Measurements from ENCODE around the gene SLIT3. TPM values are rescaled to one million over a fixed set of nuclear protein-coding genes. Genes with fewer than 3 reads are reported as not detected.
"Not testable (repeated sequence)": the region's sequence is repeated elsewhere in the genome, so short reads cannot be mapped to it uniquely, and the experiment has no call there.

Gene SLIT3
- total and polyA plus RNA-seq, 2 donors (not counting 3 experiments of a cell fraction or from before 2014, with no cell fraction given) = 0.90 to 1.0 TPM

DNA sequence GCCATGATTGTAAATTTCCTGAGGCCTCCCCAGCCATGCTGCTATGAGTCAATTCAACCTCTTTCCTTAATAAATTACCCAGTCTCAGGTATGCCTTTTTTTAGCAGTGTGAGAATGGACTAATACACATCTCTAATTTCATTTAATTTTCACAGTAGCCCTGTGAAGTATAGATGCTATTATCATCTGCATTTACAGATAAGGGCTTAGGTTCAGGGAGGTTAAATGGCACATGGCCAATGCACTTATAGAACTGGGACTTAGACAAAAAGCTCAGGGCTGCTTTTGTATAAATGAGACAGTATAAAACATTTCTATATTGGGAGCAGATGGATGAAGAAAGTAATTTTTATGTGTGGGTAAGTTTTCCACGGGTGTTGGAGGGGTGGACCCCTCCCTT is 658.9 kb downstream of the SLIT3 start:
- intact Hi-C loops (cut with micrococcal nuclease) = no loop called here
- POLR2A ChIA-PET = no interaction called here

DNA sequence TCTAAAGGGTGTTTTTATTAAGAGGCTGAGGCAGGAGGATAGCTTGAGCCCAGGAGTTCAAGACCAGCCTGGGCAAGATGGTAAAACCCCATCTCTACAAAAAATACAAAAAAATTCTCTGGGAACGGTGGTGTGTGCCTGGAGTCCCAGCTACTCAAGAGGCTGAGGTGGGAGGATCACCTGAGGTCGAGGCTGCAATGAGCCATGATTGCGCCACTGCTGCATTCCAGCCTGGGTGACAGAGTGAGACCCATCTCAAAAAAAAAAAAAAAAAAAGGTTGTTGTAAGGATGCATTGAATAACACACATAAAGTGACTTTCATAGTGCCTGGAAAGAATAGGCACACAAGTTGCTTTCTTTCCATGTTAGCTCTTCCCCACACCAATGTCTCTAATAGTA is 662.1 kb downstream of the SLIT3 start:
- dilution Hi-C loops (cut with MboI; ENCODE audit: extremely low pct_ligation_motif_present, low sequenced_read_pairs); H3K27me3 ChIP-seq (ENCODE audit: control insufficient read depth in 2 of 2, insufficient read depth in 2 of 2, low read length in 2 of 2); H4K20me1 ChIP-seq (replicated peaks; ENCODE audit: control insufficient read depth, extremely low read depth, insufficient read depth, low read length); POLR2A ChIA-PET; DNase-seq (ENCODE audit: low read depth, low spot score); intact Hi-C loops (cut with micrococcal nuclease); H3K4me3 ChIP-seq (replicated peaks in 1 of 3; ENCODE audit: insufficient read depth in 1 of 3, low read depth in 1 of 3, low read length in 3 of 3); H3K9me1 ChIP-seq (replicated peaks; ENCODE audit: control insufficient read depth, extremely low read depth, insufficient read depth, low read length); H3K9me3 ChIP-seq (replicated peaks; ENCODE audit: control insufficient read depth, insufficient read depth, low read length); FAIRE-seq; H3K4me1 ChIP-seq (ENCODE audit: control insufficient read depth, extremely low read depth, insufficient read depth, low read length); BruUV-seq (replicated peaks); H2AFZ ChIP-seq (ENCODE audit: low read depth, low read length); H3K4me2 ChIP-seq (ENCODE audit: insufficient read depth, low read length); H3K36me3 ChIP-seq (ENCODE audit: control insufficient read depth in 2 of 2, extremely low read depth in 1 of 2, insufficient read depth in 2 of 2, low read length in 2 of 2); H3K79me2 ChIP-seq (ENCODE audit: control insufficient read depth, insufficient read depth, low read length); H3K27ac ChIP-seq (ENCODE audit: insufficient read depth, low read depth, low read length); H3K9ac ChIP-seq (replicated peaks; ENCODE audit: extremely low read depth, insufficient read depth, low read length): not testable (repeated sequence)
- CTCF ChIA-PET = interaction anchor here (1.7 kb wide), 1 partner anchor 9 kb away, joined by 4 read pairs; no protein-coding TSS in a partner anchor

More for the DNA sequence above, 658.9 kb downstream of the SLIT3 start:
- no peak overlapping the region for H3K9ac ChIP-seq (replicated peaks; ENCODE audit: extremely low read depth, insufficient read depth, low read length)
- no TSS peak for BruUV-seq (replicated peaks)
- no peaks in the 10 kb centered on the region for H3K27me3 ChIP-seq (ENCODE audit: control insufficient read depth in 2 of 2, insufficient read depth in 2 of 2, low read length in 2 of 2)
- H3K36me3 ChIP-seq (ENCODE audit: control insufficient read depth in 2 of 2, extremely low read depth in 1 of 2, insufficient read depth in 2 of 2, low read length in 2 of 2) = no peaks in the 10 kb centered on the region
- TF ChIP-seq, protein P1, sequence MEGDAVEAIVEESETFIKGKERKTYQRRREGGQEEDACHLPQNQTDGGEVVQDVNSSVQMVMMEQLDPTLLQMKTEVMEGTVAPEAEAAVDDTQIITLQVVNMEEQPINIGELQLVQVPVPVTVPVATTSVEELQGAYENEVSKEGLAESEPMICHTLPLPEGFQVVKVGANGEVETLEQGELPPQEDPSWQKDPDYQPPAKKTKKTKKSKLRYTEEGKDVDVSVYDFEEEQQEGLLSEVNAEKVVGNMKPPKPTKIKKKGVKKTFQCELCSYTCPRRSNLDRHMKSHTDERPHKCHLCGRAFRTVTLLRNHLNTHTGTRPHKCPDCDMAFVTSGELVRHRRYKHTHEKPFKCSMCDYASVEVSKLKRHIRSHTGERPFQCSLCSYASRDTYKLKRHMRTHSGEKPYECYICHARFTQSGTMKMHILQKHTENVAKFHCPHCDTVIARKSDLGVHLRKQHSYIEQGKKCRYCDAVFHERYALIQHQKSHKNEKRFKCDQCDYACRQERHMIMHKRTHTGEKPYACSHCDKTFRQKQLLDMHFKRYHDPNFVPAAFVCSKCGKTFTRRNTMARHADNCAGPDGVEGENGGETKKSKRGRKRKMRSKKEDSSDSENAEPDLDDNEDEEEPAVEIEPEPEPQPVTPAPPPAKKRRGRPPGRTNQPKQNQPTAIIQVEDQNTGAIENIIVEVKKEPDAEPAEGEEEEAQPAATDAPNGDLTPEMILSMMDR (IDR thresholded peaks at IDR 0.05; ENCODE audit: extremely low read depth in 1 of 2, insufficient read depth in 1 of 2, low read depth in 1 of 2, low read length in 2 of 2) = no peak
- TF ChIP-seq EZH2 (IDR thresholded peaks at IDR 0.05; ENCODE audit: borderline replicate concordance, low read depth, low read length, severe bottlenecking) (no peak), FOS (IDR thresholded peaks at IDR 0.05; ENCODE audit: borderline replicate concordance, insufficient read depth, low read length) (no peak), POLR2A (IDR thresholded peaks at IDR 0.05; ENCODE audit: low read depth, low read length) (no peak), JUN (IDR thresholded peaks at IDR 0.05; ENCODE audit: borderline replicate concordance, insufficient read depth, insufficient read length, low read depth) (no peak), GATA2 (IDR thresholded peaks at IDR 0.05; ENCODE audit: insufficient read depth, insufficient read length, low read depth, low read length) (no peak), MYC (IDR thresholded peaks at IDR 0.05; ENCODE audit: low read depth, low read length) (no peak), POLR2AphosphoS5 (IDR thresholded peaks at IDR 0.05; ENCODE audit: insufficient read depth, low read depth, low read length) (no peak)
- TF ChIP-seq, protein P2, sequence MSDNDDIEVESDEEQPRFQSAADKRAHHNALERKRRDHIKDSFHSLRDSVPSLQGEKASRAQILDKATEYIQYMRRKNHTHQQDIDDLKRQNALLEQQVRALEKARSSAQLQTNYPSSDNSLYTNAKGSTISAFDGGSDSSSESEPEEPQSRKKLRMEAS (IDR thresholded peaks at IDR 0.05; ENCODE audit: insufficient read depth, insufficient read length) = no peak
- no peaks in the 10 kb centered on the region for H4K20me1 ChIP-seq (replicated peaks; ENCODE audit: control insufficient read depth, extremely low read depth, insufficient read depth, low read length)
- H3K9me3 ChIP-seq (replicated peaks; ENCODE audit: control insufficient read depth, insufficient read depth, low read length) = no peaks in the 10 kb centered on the region
- H3K4me3 ChIP-seq (replicated peaks in 1 of 3; ENCODE audit: insufficient read depth in 1 of 3, low read depth in 1 of 3, low read length in 3 of 3) = no peak overlapping the region
- H3K27ac ChIP-seq (ENCODE audit: insufficient read depth, low read depth, low read length) = no peak overlapping the region
- dilution Hi-C loops (cut with MboI; ENCODE audit: extremely low pct_ligation_motif_present, low sequenced_read_pairs) = no loop called here
- no peak overlapping the region for H3K4me2 ChIP-seq (ENCODE audit: insufficient read depth, low read length)
- H3K9me1 ChIP-seq (replicated peaks; ENCODE audit: control insufficient read depth, extremely low read depth, insufficient read depth, low read length) = no peaks in the 10 kb centered on the region
- no peaks in the 10 kb centered on the region for H3K79me2 ChIP-seq (ENCODE audit: control insufficient read depth, insufficient read depth, low read length)
- CTCF ChIA-PET = no interaction called here
- DNase-seq (ENCODE audit: low read depth, low spot score) (peak; percentile 27), FAIRE-seq (no peak)
- H2AFZ ChIP-seq (ENCODE audit: low read depth, low read length) = no peak overlapping the region
- no peaks in the 10 kb centered on the region for H3K4me1 ChIP-seq (ENCODE audit: control insufficient read depth, extremely low read depth, insufficient read depth, low read length)
